HFF-Myc (cell line): Measurements from ENCODE around the gene KLHL29.

Experiments
- DNase-seq: peaks from one replicate; pipeline ENCODE4 v3.0.0-alpha.2; 2011; ENCODE audit warnings: low read depth; ENCODE audit errors: extremely low read depth
- H3K4me3 ChIP-seq: replicated peaks from 2 replicates; pipeline ENCODE4 v1.5.1; 2011; ENCODE audit warnings: low read depth, mild to moderate bottlenecking, control low read depth, low read length
- CTCF ChIP-seq: IDR thresholded peaks from 2 replicates; pipeline ENCODE4 v1.5.1; 2012; ENCODE audit warnings: mild to moderate bottlenecking, low read depth, low read length, control low read depth; ENCODE audit errors: missing control alignments

KLHL29 gene

GRCh38 chr2:23668756-23669304, 283.9 kb downstream of the KLHL29 start:
- no peak overlapping the region for H3K4me3 ChIP-seq
- TF ChIP-seq CTCF, result no peak
- DNase-seq, result no peak

GRCh38 chr2:23669413-23670244, 284.6 kb downstream of the KLHL29 start:
- TF ChIP-seq CTCF, result no peak
- no peak for DNase-seq
- H3K4me3 ChIP-seq, result no peak overlapping the region

GRCh38 chr2:23670245-23670592, 285.2 kb downstream of the KLHL29 start:
- no peak overlapping the region for H3K4me3 ChIP-seq
- no peak for DNase-seq
- no peak for TF ChIP-seq CTCF

GRCh38 chr2:23673082-23673481, 288.1 kb downstream of the KLHL29 start:
- TF ChIP-seq CTCF, result no peak
- no peak overlapping the region for H3K4me3 ChIP-seq
- no peak for DNase-seq

GRCh38 chr2:23673830-23674679, 289.1 kb downstream of the KLHL29 start:
- TF ChIP-seq CTCF, result no peak
- no peak for DNase-seq
- H3K4me3 ChIP-seq, result no peak overlapping the region

GRCh38 chr2:23675506-23675905, 290.5 kb downstream of the KLHL29 start:
- TF ChIP-seq CTCF, result no peak
- DNase-seq, result no peak
- no peak overlapping the region for H3K4me3 ChIP-seq
